Measurements from ENCODE around the gene NDUFA7.

The NDUFA7 gene

DNA sequence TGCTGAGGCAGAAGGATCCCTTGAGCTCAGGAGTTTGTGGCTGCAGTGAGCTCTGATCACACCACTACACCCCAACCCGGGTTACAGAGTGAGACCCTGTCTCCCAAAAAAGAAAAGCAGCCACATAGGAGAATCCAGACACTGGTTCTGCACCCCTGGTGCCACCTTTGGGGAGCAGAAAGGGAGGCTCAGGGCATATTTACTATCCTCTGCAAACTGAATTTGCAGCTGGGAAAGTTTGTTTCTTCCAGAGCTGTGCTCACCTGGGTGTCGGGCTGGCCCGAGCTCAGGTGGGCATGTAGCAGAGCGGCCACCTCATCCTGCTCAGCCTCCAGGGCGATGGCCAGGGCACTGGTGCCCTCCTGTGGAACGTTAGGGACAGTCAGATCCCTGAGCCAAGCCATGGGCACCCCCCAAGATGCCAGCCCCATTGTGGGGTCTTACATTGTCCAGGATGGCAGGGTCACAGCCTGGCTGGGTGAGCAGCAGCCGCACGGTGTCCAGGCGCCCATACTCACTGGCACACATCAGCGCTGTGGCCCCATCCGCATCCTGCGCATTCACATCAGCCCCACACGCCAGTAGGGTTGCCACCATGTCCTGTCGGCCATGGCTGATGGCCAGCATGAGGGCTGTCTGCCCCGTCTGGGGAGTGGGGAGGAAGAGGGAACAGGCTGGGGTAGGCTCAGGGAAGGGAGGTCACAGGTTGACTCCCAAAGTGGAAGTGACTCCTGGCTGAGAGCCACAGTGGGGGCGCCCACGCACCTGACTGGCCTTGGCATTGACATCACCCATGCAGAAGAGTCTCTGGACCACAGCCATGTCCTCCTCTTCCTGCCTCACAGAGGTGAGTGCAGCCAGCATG is 3.2 kb upstream of the NDUFA7 start:
- TF ChIP-seq SNAI2 (CRISPR knock-in tag; IDR thresholded peaks at IDR 0.05) (no peak), GLIS3 (CRISPR knock-in tag; IDR thresholded peaks at IDR 0.05) (no peak), ZFP30 (CRISPR knock-in tag; IDR thresholded peaks at IDR 0.05) (no peak), BACH2 (CRISPR knock-in tag; IDR thresholded peaks at IDR 0.05; ENCODE audit: borderline replicate concordance) (no peak), CSDC2 (CRISPR knock-in tag; IDR thresholded peaks at IDR 0.05) (no peak), ZNF8 (CRISPR knock-in tag; IDR thresholded peaks at IDR 0.05) (no peak), ZNF70 (CRISPR knock-in tag; IDR thresholded peaks at IDR 0.05) (no peak), ISL1 (CRISPR knock-in tag; IDR thresholded peaks at IDR 0.05) (no peak), TSHZ2 (CRISPR knock-in tag; IDR thresholded peaks at IDR 0.05) (no peak), ZFP3 (CRISPR knock-in tag; IDR thresholded peaks at IDR 0.05) (no peak), RARB (CRISPR knock-in tag; IDR thresholded peaks at IDR 0.05) (no peak), TOX (CRISPR knock-in tag; IDR thresholded peaks at IDR 0.05; ENCODE audit: borderline replicate concordance) (no peak)
- ATAC-seq: no peak

DNA sequence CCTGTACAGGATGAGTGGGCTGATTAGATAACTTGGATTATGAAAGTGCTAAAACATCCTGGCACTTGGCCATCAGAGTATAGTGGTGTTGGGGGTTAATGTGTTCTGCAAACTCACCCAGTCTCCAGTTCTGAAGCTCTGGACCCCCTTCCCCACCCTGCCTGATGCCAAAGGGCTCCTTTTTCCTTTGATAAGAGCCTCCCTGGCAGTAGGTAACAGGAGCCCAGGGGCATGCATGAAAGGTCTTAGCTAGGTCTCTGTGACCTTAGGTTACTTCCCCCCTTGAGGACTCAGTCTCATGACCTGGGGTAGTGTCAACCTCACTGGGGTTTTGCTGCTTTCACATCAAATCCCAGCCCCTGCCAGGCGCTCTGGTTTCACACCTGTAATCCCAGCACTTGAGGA is 2.6 kb upstream of the NDUFA7 start:
- TF ChIP-seq TCF4 (CRISPR knock-in tag; IDR thresholded peaks at IDR 0.05; ENCODE audit: borderline replicate concordance) (no peak), ZFP3 (CRISPR knock-in tag; IDR thresholded peaks at IDR 0.05) (peak; percentile 61; the same call in 1 of the 2 replicates), TSHZ2 (CRISPR knock-in tag; IDR thresholded peaks at IDR 0.05) (no peak)
- ATAC-seq: no peak

GRCh38 chr19:8322638-8322997 is 1.4 kb upstream of the NDUFA7 start:
- ATAC-seq: no peak
- TF ChIP-seq SNAI2 (CRISPR knock-in tag; IDR thresholded peaks at IDR 0.05) (no peak), CSDC2 (CRISPR knock-in tag; IDR thresholded peaks at IDR 0.05) (no peak), ZC3H10 (CRISPR knock-in tag; IDR thresholded peaks at IDR 0.05) (no peak), OSR1 (CRISPR knock-in tag; IDR thresholded peaks at IDR 0.05) (no peak), CREB5 (CRISPR knock-in tag; IDR thresholded peaks at IDR 0.05; ENCODE audit: low read depth) (no peak), ZNF565 (CRISPR knock-in tag; conservative IDR thresholded peaks at IDR 0.05; ENCODE audit: low read depth) (no peak), ZFP30 (CRISPR knock-in tag; IDR thresholded peaks at IDR 0.05) (no peak), RARB (CRISPR knock-in tag; IDR thresholded peaks at IDR 0.05) (no peak), TSHZ2 (CRISPR knock-in tag; IDR thresholded peaks at IDR 0.05) (no peak), TOX (CRISPR knock-in tag; IDR thresholded peaks at IDR 0.05; ENCODE audit: borderline replicate concordance) (no peak), ARNTL (CRISPR knock-in tag; IDR thresholded peaks at IDR 0.05; ENCODE audit: borderline replicate concordance, low read depth) (no peak), GLIS3 (CRISPR knock-in tag; IDR thresholded peaks at IDR 0.05) (no peak), CSRNP3 (CRISPR knock-in tag; IDR thresholded peaks at IDR 0.05) (no peak), ZNF70 (CRISPR knock-in tag; IDR thresholded peaks at IDR 0.05) (no peak), ZFP3 (CRISPR knock-in tag; IDR thresholded peaks at IDR 0.05) (no peak), ZNF8 (CRISPR knock-in tag; IDR thresholded peaks at IDR 0.05) (no peak), BACH2 (CRISPR knock-in tag; IDR thresholded peaks at IDR 0.05; ENCODE audit: borderline replicate concordance) (no peak)
- TF ChIP-seq, protein P1, sequence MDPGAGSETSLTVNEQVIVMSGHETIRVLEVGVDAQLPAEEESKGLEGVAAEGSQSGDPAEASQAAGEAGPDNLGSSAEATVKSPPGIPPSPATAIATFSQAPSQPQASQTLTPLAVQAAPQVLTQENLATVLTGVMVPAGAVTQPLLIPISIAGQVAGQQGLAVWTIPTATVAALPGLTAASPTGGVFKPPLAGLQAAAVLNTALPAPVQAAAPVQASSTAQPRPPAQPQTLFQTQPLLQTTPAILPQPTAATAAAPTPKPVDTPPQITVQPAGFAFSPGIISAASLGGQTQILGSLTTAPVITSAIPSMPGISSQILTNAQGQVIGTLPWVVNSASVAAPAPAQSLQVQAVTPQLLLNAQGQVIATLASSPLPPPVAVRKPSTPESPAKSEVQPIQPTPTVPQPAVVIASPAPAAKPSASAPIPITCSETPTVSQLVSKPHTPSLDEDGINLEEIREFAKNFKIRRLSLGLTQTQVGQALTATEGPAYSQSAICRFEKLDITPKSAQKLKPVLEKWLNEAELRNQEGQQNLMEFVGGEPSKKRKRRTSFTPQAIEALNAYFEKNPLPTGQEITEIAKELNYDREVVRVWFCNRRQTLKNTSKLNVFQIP (CRISPR knock-in tag; IDR thresholded peaks at IDR 0.05; ENCODE audit: borderline replicate concordance, low read depth): no peak
- TF ChIP-seq, protein P2, sequence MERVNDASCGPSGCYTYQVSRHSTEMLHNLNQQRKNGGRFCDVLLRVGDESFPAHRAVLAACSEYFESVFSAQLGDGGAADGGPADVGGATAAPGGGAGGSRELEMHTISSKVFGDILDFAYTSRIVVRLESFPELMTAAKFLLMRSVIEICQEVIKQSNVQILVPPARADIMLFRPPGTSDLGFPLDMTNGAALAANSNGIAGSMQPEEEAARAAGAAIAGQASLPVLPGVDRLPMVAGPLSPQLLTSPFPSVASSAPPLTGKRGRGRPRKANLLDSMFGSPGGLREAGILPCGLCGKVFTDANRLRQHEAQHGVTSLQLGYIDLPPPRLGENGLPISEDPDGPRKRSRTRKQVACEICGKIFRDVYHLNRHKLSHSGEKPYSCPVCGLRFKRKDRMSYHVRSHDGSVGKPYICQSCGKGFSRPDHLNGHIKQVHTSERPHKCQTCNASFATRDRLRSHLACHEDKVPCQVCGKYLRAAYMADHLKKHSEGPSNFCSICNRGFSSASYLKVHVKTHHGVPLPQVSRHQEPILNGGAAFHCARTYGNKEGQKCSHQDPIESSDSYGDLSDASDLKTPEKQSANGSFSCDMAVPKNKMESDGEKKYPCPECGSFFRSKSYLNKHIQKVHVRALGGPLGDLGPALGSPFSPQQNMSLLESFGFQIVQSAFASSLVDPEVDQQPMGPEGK (CRISPR knock-in tag; IDR thresholded peaks at IDR 0.05; ENCODE audit: borderline replicate concordance): no peak

Data from SK-N-SH treated with all-trans-retinoic acid at 6 μM for 48 hours (cell line).